HG02763 (cell line): ENCODE results near the gene SLC38A10.

Experiments
- ATAC-seq: cut with Tn5 transposase; IDR thresholded peaks from one replicate; pipeline ENCODE4 v1.9.1; 2021; ENCODE audit warnings: mild to moderate bottlenecking, moderate library complexity; ENCODE audit not compliant: unreplicated experiment

SLC38A10 gene

GRCh38 chr17:81295031-81295675 is at the start of gene SLC38A10:
Gene SLC38A10, minus strand, starts transcription at chr17:81295307. Its CDS starts 386 bp downstream, at chr17:81294921.
- peak; percentile 86 for ATAC-seq

GRCh38 chr17:81342269-81343070 is 47.4 kb upstream of the SLC38A10 start:
- no peak for ATAC-seq

GRCh38 chr17:81341516-81342268 is 46.6 kb upstream of the SLC38A10 start:
- ATAC-seq: no peak

GRCh38 chr17:81340607-81341515 is 45.8 kb upstream of the SLC38A10 start:
- no peak for ATAC-seq

GRCh38 chr17:81339534-81340296 is 44.6 kb upstream of the SLC38A10 start:
- ATAC-seq: no peak

- ATAC-seq: no peak
These were observed 44.1 kb upstream of the SLC38A10 start for GRCh38 chr17:81339191-81339533.

GRCh38 chr17:81338274-81339190 is 43.4 kb upstream of the SLC38A10 start:
- no peak for ATAC-seq

- ATAC-seq: no peak
These were observed 42.4 kb upstream of the SLC38A10 start for GRCh38 chr17:81337476-81337879.

GRCh38 chr17:81336930-81337325 is 41.8 kb upstream of the SLC38A10 start:
- no peak for ATAC-seq

GRCh38 chr17:81336296-81336929 is 41.3 kb upstream of the SLC38A10 start:
- no peak for ATAC-seq

- no peak for ATAC-seq
These were observed 40.7 kb upstream of the SLC38A10 start for GRCh38 chr17:81335773-81336157.

GRCh38 chr17:81334987-81335772 is 40.1 kb upstream of the SLC38A10 start:
- ATAC-seq: no peak

- ATAC-seq: no peak
These were observed 39.3 kb upstream of the SLC38A10 start for GRCh38 chr17:81334391-81334901.

- no peak for ATAC-seq
These were observed 38.7 kb upstream of the SLC38A10 start for GRCh38 chr17:81333616-81334368.

GRCh38 chr17:81332914-81333528 is 37.9 kb upstream of the SLC38A10 start:
- no peak for ATAC-seq

GRCh38 chr17:81332118-81332834 is 37.2 kb upstream of the SLC38A10 start:
- no peak for ATAC-seq
